Sigmoid colon (tissue), 7 donors: ENCODE measurements around the gene PLEKHN1. TPM values are rescaled to one million over a fixed set of nuclear protein-coding genes. Genes with fewer than 3 reads are reported as not detected.

Experiments used
- DNase-seq: peaks from one replicate; pipeline ENCODE4 v3.0.0-alpha.2; 2019
- H3K27ac ChIP-seq, 4 donors: fragments of 200-600 bp; sonication (generic); one replicate each; pipeline ENCODE4 v1.5.1; 2016 to 2019; ENCODE audit warnings: mild to moderate bottlenecking in 1 of 4
- H3K27me3 ChIP-seq, 3 donors: fragments of 200-600 bp; sonication (generic); one replicate each; pipeline ENCODE4 v1.5.1; 2019; ENCODE audit warnings: mild to moderate bottlenecking in 1 of 3
- H3K36me3 ChIP-seq, 4 donors: fragments of 200-600 bp; sonication (generic); one replicate each; pipeline ENCODE4 v1.5.1; 2016 to 2019
- H3K4me1 ChIP-seq, 4 donors: fragments of 200-600 bp; sonication (generic); one replicate each; pipeline ENCODE4 v1.5.1; 2017 to 2019
- H3K4me3 ChIP-seq, 4 donors: fragments of 200-600 bp; sonication (generic); one replicate each; pipeline ENCODE4 v1.5.1; 2017 to 2019; ENCODE audit warnings: mild to moderate bottlenecking in 2 of 4, moderate library complexity in 1 of 4
- H3K9me3 ChIP-seq, 4 donors: fragments of 200-600 bp in 3 of 4; sonication (generic) in 3 of 4; one replicate each; pipeline versions ENCODE4 v1.5.1 to v1.6.1; 2013 to 2019
- CTCF ChIP-seq, 4 experiments: fragments of 450-650 bp in 3 of 4; fragments of 200-600 bp in 1 of 4; IDR thresholded peaks; one replicate each; pipeline ENCODE4 v1.5.1; 2016 to 2019; ENCODE audit warnings: antibody characterized with exemption in 4 of 4, mild to moderate bottlenecking in 3 of 4, moderate library complexity in 2 of 4
- EP300 ChIP-seq, 4 donors: sonication (generic); formaldehyde crosslinking; IDR thresholded peaks; one replicate each; pipeline ENCODE4 v1.6.1; 2017; ENCODE audit warnings: antibody characterized with exemption in 4 of 4
- POLR2A ChIP-seq, 2 donors: fragments of 450-650 bp; IDR thresholded peaks; one replicate each; pipeline ENCODE4 v1.6.1; 2016; ENCODE audit warnings: antibody characterized with exemption in 2 of 2, mild to moderate bottlenecking in 2 of 2, moderate library complexity in 2 of 2
- POLR2AphosphoS5 ChIP-seq, 4 donors: sonication (generic); formaldehyde crosslinking; IDR thresholded peaks; one replicate each; pipeline ENCODE4 v1.6.1; 2017; ENCODE audit warnings: antibody characterized with exemption in 4 of 4
- WGBS, 2 donors: extraction: QIAGEN DNeasy Blood & Tissue Kit; methylation state at CpG; one replicate each; pipeline ENCODE4 v1.1.7; 2013; 5-methylcytosine and 5-hydroxymethylcytosine counted together
- intact Hi-C: fragments of 100-400 bp; cut with DNase I; formaldehyde crosslinking; loops from one replicate; pipeline ENCODE4 v1.15.1; 2023
- polyA plus RNA-seq, 3 donors: library from polyadenylated mRNA; stranded (reverse); fragments of 200-250 nt; gene quantifications; one replicate each; pipeline ENCODE4 v1.2.3, GENCODE V29; 2013
- total RNA-seq, 4 donors: library from RNA; depleted of rRNA; stranded (reverse); fragments of >200 nt; gene quantifications; one replicate each; pipeline ENCODE4 v1.1.0, GENCODE V29; 2016
- donor health status: healthy with polysubstance abuse.
- donor health status: Bipolar disorder and iron deficiency.
- donor health status: healthy.

Gene PLEKHN1
- total and polyA plus RNA-seq, 7 donors: 0.46 to 1.5 TPM; not detected in 5

- intact Hi-C loops: no loop called here
- DNase-seq: peak; percentile 64
- Histone ChIP-seq H3K36me3 (no peaks in the 10 kb centered on the region), H3K9me3 (peaks cover 0 to 4% (median 2%) of the 10 kb centered on the region in 4 donors), H3K27me3 (peaks cover 0 to 17% (median 5%) of the 10 kb centered on the region in 3 donors), H3K4me3 (no peak overlapping the region), H3K27ac (no peak overlapping the region), H3K4me1 (peaks cover 0 to 41% (median 31%) of the 10 kb centered on the region in 4 donors)
- 59 to 71% methylated on average over 24 of the region's 24 CpGs for WGBS, 2 donors
- no peak for TF ChIP-seq POLR2A (IDR thresholded peaks at IDR 0.05)
- TF ChIP-seq POLR2AphosphoS5 (IDR thresholded peaks at IDR 0.05): no peak
- no peak for TF ChIP-seq CTCF (IDR thresholded peaks at IDR 0.05)
- TF ChIP-seq EP300 (IDR thresholded peaks at IDR 0.05): no peak
Measured at GRCh38 chr1:996851-997712, 30.8 kb downstream of the PLEKHN1 start.

- no peaks in the 10 kb centered on the region for H3K36me3 ChIP-seq
- H3K27ac ChIP-seq: no peak overlapping the region
- WGBS, 2 donors: 75 to 81% methylated on average over 3 of the region's 3 CpGs
Measured at GRCh38 chr1:997713-997992, 31.4 kb downstream of the PLEKHN1 start.

GRCh38 chr1:997993-998744 is 31.9 kb downstream of the PLEKHN1 start:
- WGBS, 2 donors: 25 to 52% methylated on average over 75 of the region's 75 CpGs
- peak overlapping the region in 3 of 4 donors; percentile 89 to 96 (median 96) for H3K27ac ChIP-seq
- peak; percentile 66 for DNase-seq
- H3K4me3 ChIP-seq: peak overlapping the region; percentile 46 to 92 (median 60)
- intact Hi-C loops: no loop called here
- H3K4me1 ChIP-seq: peaks cover 0 to 42% (median 31%) of the 10 kb centered on the region in 4 donors
- no peaks in the 10 kb centered on the region for H3K9me3 ChIP-seq
- peaks cover 0 to 17% (median 5%) of the 10 kb centered on the region in 3 donors for H3K27me3 ChIP-seq
- no peaks in the 10 kb centered on the region for H3K36me3 ChIP-seq
- TF ChIP-seq EP300 (IDR thresholded peaks at IDR 0.05) (no peak), CTCF (IDR thresholded peaks at IDR 0.05) (no peak), POLR2A (IDR thresholded peaks at IDR 0.05) (no peak), POLR2AphosphoS5 (IDR thresholded peaks at IDR 0.05) (no peak)

More at GRCh38 chr1:997713-997992, 31.4 kb downstream of the PLEKHN1 start:
- intact Hi-C loops: no loop called here
- no peak overlapping the region for H3K4me3 ChIP-seq
- DNase-seq: peak; percentile 66
- peaks cover 0 to 17% (median 5%) of the 10 kb centered on the region in 3 donors for H3K27me3 ChIP-seq
- peaks cover 0 to under 1% (median 0%) of the 10 kb centered on the region in 4 donors for H3K9me3 ChIP-seq
- H3K4me1 ChIP-seq: peaks cover 0 to 42% (median 31%) of the 10 kb centered on the region in 4 donors
- no peak for TF ChIP-seq POLR2AphosphoS5 (IDR thresholded peaks at IDR 0.05)
- TF ChIP-seq CTCF (IDR thresholded peaks at IDR 0.05): no peak
- no peak for TF ChIP-seq POLR2A (IDR thresholded peaks at IDR 0.05)
- no peak for TF ChIP-seq EP300 (IDR thresholded peaks at IDR 0.05)

- H3K4me3 ChIP-seq: peak overlapping the region; percentile 46 to 92 (median 60)
- peak overlapping the region; percentile 89 to 98 (median 96) for H3K27ac ChIP-seq
Measured at GRCh38 chr1:998745-998994, 32.4 kb downstream of the PLEKHN1 start.

More at GRCh38 chr1:998745-998994, 32.4 kb downstream of the PLEKHN1 start:
- intact Hi-C loops: no loop called here
- WGBS, 2 donors: 3 to 4% methylated on average over 27 of the region's 27 CpGs
- no peak for DNase-seq
- Histone ChIP-seq H3K27me3 (peaks cover 0 to 17% (median 5%) of the 10 kb centered on the region in 3 donors), H3K36me3 (no peaks in the 10 kb centered on the region), H3K9me3 (no peaks in the 10 kb centered on the region), H3K4me1 (peaks cover 0 to 42% (median 31%) of the 10 kb centered on the region in 4 donors)
- TF ChIP-seq CTCF (IDR thresholded peaks at IDR 0.05): no peak
- no peak for TF ChIP-seq POLR2AphosphoS5 (IDR thresholded peaks at IDR 0.05)
- no peak for TF ChIP-seq EP300 (IDR thresholded peaks at IDR 0.05)
- no peak for TF ChIP-seq POLR2A (IDR thresholded peaks at IDR 0.05)
